GM23338 (cell line): ENCODE measurements around the gene KLRK1.

Source experiments
- CREB1 ChIP-seq: fragments of 250-450 bp; sonication (Bioruptor Pico); IDR thresholded peaks from 2 replicates; pipeline ENCODE4 v1.5.0; 2020; ENCODE audit warnings: low read depth, mild to moderate bottlenecking, moderate library complexity
- CTCF ChIP-seq, 2 experiments: fragments of 200-600 bp in 1 of 2; sonication (generic) in 1 of 2; conservative IDR thresholded peaks; 2 replicates each; pipeline versions ENCODE4 v1.5.1 to v1.6.1; 2016 to 2017; ENCODE audit warnings: antibody characterized with exemption in 2 of 2, low read depth in 2 of 2, mild to moderate bottlenecking in 2 of 2, moderate library complexity in 1 of 2
- EZH2 ChIP-seq: fragments of 200-600 bp; sonication (generic); IDR thresholded peaks from one replicate; pipeline ENCODE4 v1.8.0; 2017; ENCODE audit warnings: antibody characterized with exemption, mild to moderate bottlenecking, low read depth; ENCODE audit not compliant: unreplicated experiment
- EZH2phosphoT487 ChIP-seq: fragments of 200-600 bp; sonication (generic); IDR thresholded peaks from one replicate; pipeline ENCODE4 v1.8.1; 2018; ENCODE audit warnings: antibody characterized with exemption; ENCODE audit not compliant: unreplicated experiment
- POLR2AphosphoS5 ChIP-seq: IDR thresholded peaks from 2 replicates; pipeline ENCODE4 v1.6.1; 2016; ENCODE audit warnings: antibody characterized with exemption, low read depth
- REST ChIP-seq: IDR thresholded peaks from one replicate; pipeline ENCODE4 v1.6.1; 2018; ENCODE audit warnings: antibody characterized with exemption; ENCODE audit not compliant: unreplicated experiment
- STAT1 ChIP-seq: IDR thresholded peaks from one replicate; pipeline ENCODE4 v1.6.1; 2016; ENCODE audit warnings: antibody characterized with exemption; ENCODE audit not compliant: unreplicated experiment
- ZNF331 ChIP-seq: fragments of 250-450 bp; sonication (Bioruptor Pico); IDR thresholded peaks from 2 replicates; pipeline ENCODE4 v1.5.0; 2020; ENCODE audit warnings: low read depth, mild to moderate bottlenecking, moderate library complexity

- TF ChIP-seq EZH2phosphoT487 (no peak), EZH2 (no peak), CTCF (conservative IDR thresholded peaks at IDR 0.05; ENCODE audit: low read depth in 2 of 2) (no peak), REST (no peak), STAT1 (no peak), ZNF331 (CRISPR knock-in tag) (no peak), POLR2AphosphoS5 (no peak), CREB1 (CRISPR knock-in tag) (no peak)
These were observed 26.8 kb downstream of the KLRK1 start for GRCh38 chr12:10362828-10363657.
